HEK293 (cell line): Measurements from ENCODE around the gene GCNT4.

ENCODE experiments used
- CTCF ChIP-seq: fragments of 450-650 bp; formaldehyde crosslinking; IDR thresholded peaks from 2 replicates; pipeline ENCODE4 v1.5.1; 2016; ENCODE audit warnings: missing biosample characterization, missing genetic modification characterization
- YY1 ChIP-seq: fragments of 450-650 bp; formaldehyde crosslinking; IDR thresholded peaks from 2 replicates; pipeline ENCODE4 v1.5.1; 2018; ENCODE audit warnings: missing biosample characterization, missing genetic modification characterization
- ZNF654 ChIP-seq: fragments of 450-650 bp; formaldehyde crosslinking; IDR thresholded peaks from 2 replicates; pipeline ENCODE4 v1.5.1; 2016; ENCODE audit warnings: low read depth, missing biosample characterization, missing genetic modification characterization
- ZNF785 ChIP-seq: fragments of 450-650 bp; formaldehyde crosslinking; IDR thresholded peaks from 2 replicates; pipeline ENCODE4 v1.5.1; 2016; ENCODE audit warnings: missing biosample characterization, missing genetic modification characterization

- TF ChIP-seq YY1 (tag by site-specific recombination) = no peak
- no peak for TF ChIP-seq ZNF785
- TF ChIP-seq CTCF (tag by site-specific recombination) = no peak
- no peak for TF ChIP-seq ZNF654 (tag by site-specific recombination)
Measured at GRCh38 chr5:75028090-75028489, 24.3 kb downstream of the GCNT4 start.
